H54 (cell line): ENCODE data around the gene CHST15.
"Not testable (repeated sequence)": the region's sequence is repeated elsewhere in the genome, so short reads cannot be mapped to it uniquely, and the experiment has no call there.

ENCODE experiments used
- DNase-seq: peaks from one replicate; pipeline ENCODE4 v3.0.0; 2011; ENCODE audit warnings: low spot score, mixed read lengths; ENCODE audit not compliant: insufficient read length
- FAIRE-seq: peaks from 3 replicates; lab custom pipeline; 2011; peaks lifted over from hg19 to GRCh38; lab: Jason Lieb, UNC
- POLR2A ChIP-seq: IDR thresholded peaks from 2 replicates; pipeline ENCODE4 v1.6.1; 2011; ENCODE audit warnings: low read depth, mild to moderate bottlenecking, low read length

Gene CHST15

DNA sequence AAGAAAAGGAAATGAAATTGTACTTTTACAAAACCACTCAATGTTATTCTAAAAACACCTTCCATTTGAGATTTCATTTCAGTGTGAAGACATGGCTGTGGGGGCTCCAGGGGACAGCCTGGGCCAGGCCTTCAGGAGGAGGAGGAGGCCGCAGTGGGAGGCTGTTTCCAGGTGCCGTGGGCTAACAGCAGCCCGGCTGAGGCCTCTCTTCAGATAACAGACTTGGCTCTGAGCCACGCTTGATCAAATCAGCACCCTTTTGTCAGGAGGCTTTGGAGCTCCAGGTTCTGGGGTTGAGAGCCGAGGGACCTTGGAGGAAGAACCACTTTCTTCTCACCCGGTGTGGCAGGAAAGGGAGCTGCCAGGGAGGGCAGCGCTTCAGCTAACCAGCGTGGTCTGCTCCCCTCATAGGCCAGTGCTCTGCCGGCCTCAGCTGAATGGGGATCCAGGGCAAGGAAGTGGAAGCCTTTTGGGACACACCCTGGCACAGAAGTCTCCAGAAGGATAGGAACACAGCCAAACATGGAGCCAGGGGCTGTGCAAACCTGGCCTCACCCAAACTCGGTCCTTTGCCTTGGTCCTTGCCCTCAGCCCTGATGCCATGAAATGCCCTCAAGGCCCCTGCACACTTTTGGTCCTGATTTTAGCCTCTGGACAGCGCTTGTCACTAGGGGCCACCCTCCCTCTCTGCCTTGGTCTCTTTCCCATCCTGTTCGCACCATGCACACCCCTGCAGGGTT lies 23.5 kb upstream of the CHST15 start:
- no peak for FAIRE-seq
- DNase-seq: no peak
- TF ChIP-seq POLR2A: no peak

DNA sequence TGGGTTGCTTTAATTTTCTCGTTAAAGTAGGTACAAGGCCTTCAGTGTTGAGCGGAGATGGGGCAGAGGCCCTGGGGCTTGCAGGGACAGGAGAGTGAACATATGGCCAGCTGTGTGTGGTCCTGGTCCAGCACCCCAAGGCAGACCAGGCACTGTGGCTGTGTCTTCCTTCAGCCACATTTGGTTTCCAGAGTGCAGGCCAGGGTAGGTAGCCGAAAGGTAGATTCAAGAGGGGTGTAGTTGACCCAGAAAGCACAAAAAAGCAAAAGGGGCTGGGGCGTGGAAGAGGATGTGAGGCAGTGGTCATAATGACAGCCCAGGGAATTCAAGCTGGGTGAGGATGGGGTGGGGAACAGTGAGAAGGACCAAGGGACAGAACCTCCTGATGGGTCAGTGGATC lies 21.3 kb upstream of the CHST15 start:
- FAIRE-seq (no peak), DNase-seq (no peak)
- no peak for TF ChIP-seq POLR2A

DNA sequence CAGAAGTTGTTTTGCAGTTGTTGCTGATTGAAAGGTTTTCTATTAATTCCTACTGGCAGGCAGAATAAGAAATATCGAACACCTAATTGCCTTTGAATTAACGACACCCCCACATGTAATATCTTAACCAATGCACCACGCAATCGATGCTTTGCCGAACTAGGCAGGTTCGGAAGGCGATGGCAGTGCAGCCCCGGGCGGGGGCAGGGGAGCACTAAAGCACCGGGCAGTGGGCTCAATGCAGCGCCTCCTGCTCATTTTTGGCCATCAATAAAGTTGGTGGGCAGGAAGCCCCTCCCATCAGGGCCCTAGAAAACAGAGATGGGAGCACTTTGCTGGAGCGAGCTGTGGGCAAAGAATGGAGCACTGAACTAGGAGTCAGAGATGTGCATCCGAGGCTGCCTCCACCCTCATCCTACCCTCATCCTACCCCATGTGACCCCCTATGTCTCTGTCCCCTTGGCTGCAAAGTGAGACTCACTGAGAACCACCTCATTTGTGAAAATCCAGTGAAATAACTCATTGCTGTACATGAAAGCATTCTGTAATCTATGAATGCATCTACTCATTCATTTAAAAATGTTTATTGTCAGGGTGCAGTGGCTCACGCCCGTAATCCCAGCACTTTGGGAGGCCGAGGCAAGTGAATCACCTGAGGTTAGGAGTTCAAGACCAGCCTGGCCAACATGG lies 19.6 kb upstream of the CHST15 start:
- FAIRE-seq: no peak
- no peak for DNase-seq
- no peak for TF ChIP-seq POLR2A

GRCh38 chr10:124110882-124111281 lies 17.5 kb upstream of the CHST15 start:
- FAIRE-seq (no peak), DNase-seq (no peak)
- no peak for TF ChIP-seq POLR2A

DNA sequence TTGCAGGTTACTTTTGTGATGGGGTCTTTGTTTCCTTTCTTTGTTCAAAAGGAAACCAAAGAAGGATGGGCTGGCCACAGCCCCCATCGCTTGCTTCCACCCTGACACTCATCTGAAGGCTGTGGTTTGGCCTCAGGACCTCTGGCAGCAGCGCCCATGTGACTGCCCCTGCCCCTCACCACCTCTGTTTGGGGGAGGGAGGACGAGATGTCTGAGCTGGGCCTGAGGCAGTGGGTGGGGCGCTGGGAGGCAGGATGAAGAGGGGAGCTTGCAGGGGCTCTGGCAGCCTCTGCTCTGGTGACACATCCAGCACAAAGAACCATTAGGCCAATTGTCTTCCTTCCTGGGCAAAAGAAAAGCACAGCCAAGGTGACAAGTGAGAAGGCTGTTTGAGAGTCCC lies 15.9 kb upstream of the CHST15 start:
- DNase-seq (no peak), FAIRE-seq (no peak)
- no peak for TF ChIP-seq POLR2A

- no peak for DNase-seq
- TF ChIP-seq POLR2A: no peak
- no peak for FAIRE-seq
Measured at GRCh38 chr10:124107072-124107471, 13.7 kb upstream of the CHST15 start.

- DNase-seq: peak; percentile 38
- no peak for FAIRE-seq
- TF ChIP-seq POLR2A: no peak
Measured at GRCh38 chr10:124106241-124106879, 13.0 kb upstream of the CHST15 start.

DNA sequence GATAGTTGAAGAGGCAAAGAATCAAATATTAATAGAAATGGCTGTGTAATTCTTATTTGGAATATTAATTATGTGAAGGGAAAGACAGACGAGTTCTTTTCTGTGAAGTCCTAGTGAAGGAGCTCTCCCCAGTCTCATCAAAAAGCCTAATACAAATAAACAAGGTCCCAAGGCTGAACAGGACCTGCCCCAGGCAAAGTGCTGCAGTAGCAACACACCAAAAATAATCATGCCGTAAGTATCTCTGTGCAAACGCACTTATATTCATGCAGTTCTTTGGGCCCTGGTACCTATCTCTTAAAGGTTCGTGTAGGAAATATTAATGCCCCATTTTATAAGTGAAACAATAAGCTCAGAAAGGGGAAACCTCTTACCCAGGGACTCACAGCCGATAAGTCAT lies 12.2 kb upstream of the CHST15 start:
- FAIRE-seq: no peak
- no peak for DNase-seq
- no peak for TF ChIP-seq POLR2A

- no peak for FAIRE-seq
- no peak for TF ChIP-seq POLR2A
Measured at GRCh38 chr10:124105045-124105444, 11.6 kb upstream of the CHST15 start.

GRCh38 chr10:124104011-124104627 lies 10.7 kb upstream of the CHST15 start:
- TF ChIP-seq POLR2A: no peak
- FAIRE-seq: no peak
- DNase-seq: no peak

More at GRCh38 chr10:124105045-124105444, 11.6 kb upstream of the CHST15 start:
- no peak for DNase-seq

GRCh38 chr10:124101351-124101750 lies 8.0 kb upstream of the CHST15 start:
- FAIRE-seq: no peak
- DNase-seq: no peak
- TF ChIP-seq POLR2A: no peak

DNA sequence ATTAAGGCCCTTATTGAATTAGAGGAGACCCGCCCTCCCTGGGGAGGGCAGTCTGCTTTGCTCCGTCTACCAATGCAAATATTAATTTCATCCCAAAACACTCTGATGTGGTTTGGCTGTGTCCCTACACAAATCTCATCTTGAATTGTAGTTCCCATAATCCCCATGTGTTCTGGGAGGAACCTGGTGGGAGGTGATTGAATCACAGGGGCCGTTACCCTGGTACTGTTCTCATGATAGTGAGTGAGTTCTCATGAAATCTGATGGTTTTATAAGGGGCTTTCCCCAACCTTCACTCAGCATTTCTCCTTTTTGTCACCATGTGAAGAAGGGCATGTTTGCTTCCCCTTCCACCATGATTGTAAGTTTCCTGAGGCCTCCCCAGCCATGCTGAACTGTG lies 7.3 kb upstream of the CHST15 start:
- not testable (repeated sequence) for DNase-seq, FAIRE-seq

DNA sequence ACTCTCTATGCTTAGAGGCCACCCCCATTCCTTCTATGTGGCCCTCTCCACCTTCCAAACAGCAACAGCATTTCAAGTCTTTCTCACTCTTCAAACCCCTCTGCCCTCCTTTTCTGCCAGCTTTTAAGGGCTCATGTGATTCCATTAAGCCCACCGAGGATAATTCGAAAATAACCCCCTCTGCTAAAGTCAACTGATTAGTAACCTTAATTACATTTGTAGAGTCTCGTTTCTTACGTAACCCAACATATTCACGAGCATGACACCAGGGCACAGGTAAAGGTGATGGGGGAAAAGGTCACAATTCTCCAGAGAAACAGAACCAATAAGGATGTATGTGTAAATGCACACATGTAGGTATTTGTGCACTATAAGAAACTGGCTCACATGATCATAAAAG lies 6.7 kb upstream of the CHST15 start:
- DNase-seq: no peak
- no peak for FAIRE-seq
- TF ChIP-seq POLR2A: no peak

GRCh38 chr10:124099604-124100003 lies 6.2 kb upstream of the CHST15 start:
- FAIRE-seq (no peak), DNase-seq (no peak)
- TF ChIP-seq POLR2A: no peak

- no peak for FAIRE-seq
Measured at GRCh38 chr10:124098575-124098974, 5.2 kb upstream of the CHST15 start.

More at GRCh38 chr10:124098575-124098974, 5.2 kb upstream of the CHST15 start:
- DNase-seq: no peak
- TF ChIP-seq POLR2A: no peak
